Measurements from ENCODE around the gene FSHR.

GRCh38 chr2:49037197-49037596 lies 117.1 kb downstream of the FSHR start:
- TF ChIP-seq CTCF (conservative IDR thresholded peaks at IDR 0.05) (no peak), ZFX (IDR thresholded peaks at IDR 0.05) (no peak)
